ENCODE measurements around the gene SLC25A23.

Gene SLC25A23

GRCh38 chr19:6481541-6482342 lies 22.1 kb upstream of the SLC25A23 start, which contains the start of gene DENND1C:
DENND1C (minus strand) TSS chr19:6481787; CDS start chr19:6481695, 92 bp downstream.
- peak; percentile 43 for DNase-seq

DNA sequence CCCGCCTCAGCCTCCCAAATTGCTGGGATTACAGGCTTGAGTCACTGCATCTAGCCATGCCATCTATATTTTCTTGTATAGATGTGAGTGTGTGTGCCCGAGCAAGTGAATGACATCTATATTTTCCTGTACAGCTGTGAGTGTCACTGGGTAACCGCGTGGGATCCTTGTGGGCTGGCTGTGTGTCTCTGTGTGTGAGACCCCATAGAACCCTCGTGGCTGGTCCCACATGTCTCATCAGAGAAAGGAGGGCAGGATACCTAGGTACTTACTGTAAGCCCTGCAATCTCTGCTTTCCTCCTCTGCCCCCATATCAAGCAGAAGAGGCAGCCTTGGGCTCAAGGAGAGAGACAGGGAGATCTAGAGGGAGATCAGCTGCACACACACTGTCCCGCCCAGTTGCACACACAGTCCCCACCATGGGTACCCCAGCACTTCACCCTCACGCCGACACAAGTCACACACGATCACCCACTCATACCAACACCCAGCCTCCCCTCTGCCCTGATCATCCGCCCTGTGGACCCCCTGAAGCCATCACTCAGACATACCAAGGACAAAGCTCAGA lies 21.3 kb upstream of the SLC25A23 start:
- no peak for DNase-seq

- no peak for DNase-seq
Observed at GRCh38 chr19:6479836-6480398, 20.3 kb upstream of the SLC25A23 start.

- DNase-seq, result no peak
Observed at GRCh38 chr19:6478815-6479214, 19.2 kb upstream of the SLC25A23 start.

GRCh38 chr19:6476896-6477431 lies 17.4 kb upstream of the SLC25A23 start:
- no peak for DNase-seq

- peak; percentile 57 for DNase-seq
Observed at GRCh38 chr19:6476155-6476895, 16.7 kb upstream of the SLC25A23 start.

DNA sequence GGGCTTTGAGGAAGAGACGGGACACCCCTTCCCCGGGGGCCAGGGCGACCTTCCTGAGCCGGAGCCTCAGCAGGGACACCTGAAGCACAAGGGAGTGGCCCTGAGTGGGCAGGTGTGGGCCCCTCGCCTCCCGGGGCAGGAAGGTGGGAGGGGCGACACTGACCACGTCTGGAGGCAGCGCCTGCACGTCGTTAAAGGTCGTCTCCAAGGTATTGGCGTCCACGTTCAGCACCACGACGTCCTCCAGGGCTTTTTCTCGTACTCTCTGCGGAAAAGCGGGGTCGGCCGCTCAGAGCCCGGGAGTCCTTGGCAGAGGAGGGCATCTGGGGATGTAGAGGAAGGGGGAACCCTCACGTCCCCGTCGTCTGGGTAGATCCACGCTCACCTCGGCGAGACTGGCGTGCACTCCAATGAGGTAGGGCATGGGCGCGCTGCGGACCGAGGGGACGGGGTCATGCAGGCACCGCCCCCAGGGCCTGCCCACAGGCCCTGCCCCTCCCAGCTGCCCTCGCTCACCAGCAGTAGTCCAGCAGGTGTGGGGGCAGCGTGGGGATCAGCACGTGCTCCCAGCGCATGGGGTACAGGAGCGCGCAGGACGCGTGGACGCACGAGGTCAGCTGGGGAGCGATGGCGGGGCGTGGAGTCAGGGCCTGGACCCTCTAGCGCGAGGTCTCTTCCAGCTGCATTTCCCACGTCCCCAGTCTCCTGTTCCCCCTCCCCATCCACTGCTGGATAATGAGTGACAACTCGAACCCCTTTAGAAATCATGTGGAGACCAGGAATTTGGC lies 15.9 kb upstream of the SLC25A23 start:
- no peak for DNase-seq

- no peak for DNase-seq
Observed at GRCh38 chr19:6473647-6474046, 14.1 kb upstream of the SLC25A23 start.

GRCh38 chr19:6472713-6473112 lies 13.1 kb upstream of the SLC25A23 start:
- no peak for DNase-seq

DNA sequence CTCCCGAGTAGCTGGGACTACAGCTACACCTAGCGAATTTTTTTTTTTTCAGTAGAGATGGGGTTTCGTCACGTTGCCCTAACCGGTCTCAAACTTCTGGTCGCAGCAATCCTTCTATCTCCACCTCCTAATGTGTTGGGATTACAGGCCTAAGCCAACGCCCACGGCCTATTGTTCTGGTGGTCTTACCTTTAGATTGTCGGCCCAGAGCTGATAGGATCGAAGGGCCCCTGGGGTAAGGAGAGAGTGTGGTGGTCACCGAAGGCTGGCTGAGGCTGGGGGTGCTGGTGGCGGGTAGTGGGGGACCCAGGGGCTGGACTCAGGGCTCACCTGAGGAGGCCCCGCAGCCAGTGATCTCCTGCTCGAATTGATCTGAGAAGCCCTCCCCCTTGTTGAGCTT lies 11.5 kb upstream of the SLC25A23 start:
- no peak for DNase-seq

DNA sequence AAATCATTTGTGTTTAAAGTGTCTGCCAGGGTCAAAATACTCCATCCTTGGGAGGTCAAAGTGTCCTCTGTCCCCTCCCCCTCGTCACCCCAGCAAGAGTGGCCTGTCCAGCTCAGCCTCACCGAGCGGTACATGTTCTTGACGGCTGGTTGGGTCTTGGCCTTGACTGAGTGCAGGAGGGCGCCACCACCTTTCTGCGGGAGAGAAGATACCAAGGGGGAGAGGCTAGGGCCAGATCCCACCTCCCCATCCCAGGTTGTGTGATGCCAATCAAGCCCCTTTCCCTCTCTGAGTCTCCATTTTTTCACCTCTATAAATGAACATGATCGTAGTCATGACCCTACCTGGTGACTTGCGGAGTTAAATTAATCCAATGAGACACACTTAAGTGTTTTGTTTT lies 10.6 kb upstream of the SLC25A23 start:
- no peak for DNase-seq

GRCh38 chr19:6467384-6467783 lies 7.8 kb upstream of the SLC25A23 start:
- no peak for DNase-seq

- DNase-seq, result no peak
Observed at GRCh38 chr19:6466526-6467248, 7.1 kb upstream of the SLC25A23 start.

- DNase-seq, result no peak
Observed at GRCh38 chr19:6465663-6466062, 6.1 kb upstream of the SLC25A23 start.

DNA sequence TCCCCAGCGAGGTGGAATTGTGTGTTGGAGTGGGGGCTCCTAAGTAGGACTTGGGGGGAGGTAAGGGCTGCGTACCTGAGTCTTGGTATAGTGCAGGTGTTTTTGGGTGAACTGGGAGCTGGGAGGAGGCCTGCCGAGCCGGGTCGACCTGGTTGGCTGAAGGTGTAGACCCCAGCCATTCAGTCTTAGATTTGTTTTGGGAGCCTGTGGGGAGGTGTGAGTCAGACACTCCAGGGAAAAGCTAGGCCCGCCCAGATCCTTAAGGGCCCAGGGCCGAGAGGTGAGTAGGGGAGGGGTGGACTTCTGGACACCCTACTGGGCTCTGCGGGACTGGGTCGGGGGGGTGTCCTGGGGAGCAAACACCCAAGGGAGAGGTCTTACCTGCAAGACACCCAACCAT lies 5.4 kb upstream of the SLC25A23 start:
- DNase-seq, result no peak

DNA sequence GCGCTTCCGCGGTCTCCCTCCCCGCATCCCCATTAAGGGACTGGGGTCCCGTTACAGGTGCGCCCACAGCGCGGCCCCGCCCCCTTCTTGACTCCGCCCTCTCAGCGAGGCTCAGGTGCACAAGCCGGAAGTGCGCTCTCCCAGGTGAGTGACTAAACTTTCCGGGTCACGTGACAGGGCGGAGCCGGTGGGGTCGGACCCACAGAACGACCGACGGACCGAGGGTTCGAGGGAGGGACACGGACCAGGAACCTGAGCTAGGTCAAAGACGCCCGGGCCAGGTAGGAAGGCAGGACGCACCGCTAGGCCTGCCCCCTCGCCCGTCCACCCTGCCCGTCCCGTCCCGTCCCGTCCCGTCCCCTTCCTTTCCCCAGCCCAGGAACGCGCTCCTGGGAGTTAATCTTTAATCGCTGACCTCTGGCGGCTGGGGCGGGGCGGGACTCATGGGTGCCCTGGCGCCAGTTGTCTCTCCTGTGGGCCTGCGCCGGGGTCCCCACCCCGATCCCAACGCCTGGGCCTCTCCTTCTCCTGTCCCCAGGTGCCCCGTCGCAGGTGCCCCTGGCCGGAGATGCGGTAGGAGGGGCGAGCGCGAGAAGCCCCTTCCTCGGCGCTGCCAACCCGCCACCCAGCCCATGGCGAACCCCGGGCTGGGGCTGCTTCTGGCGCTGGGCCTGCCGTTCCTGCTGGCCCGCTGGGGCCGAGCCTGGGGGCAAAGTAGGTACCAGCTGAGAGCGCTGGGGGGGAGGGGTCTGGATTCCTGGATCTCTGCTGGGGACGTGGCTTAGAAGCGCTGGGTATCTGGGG lies 4.7 kb upstream of the SLC25A23 start, which contains the start of gene CRB3:
Gene CRB3 (plus strand): TSS at position 202 of the 804 bp plus-strand sequence. CDS start 431 bp downstream, at position 633.
- DNase-seq, result peak; percentile 36

- DNase-seq, result peak; percentile 95
Observed at GRCh38 chr19:6460099-6460884, 700 bp upstream of the SLC25A23 start.

DNA sequence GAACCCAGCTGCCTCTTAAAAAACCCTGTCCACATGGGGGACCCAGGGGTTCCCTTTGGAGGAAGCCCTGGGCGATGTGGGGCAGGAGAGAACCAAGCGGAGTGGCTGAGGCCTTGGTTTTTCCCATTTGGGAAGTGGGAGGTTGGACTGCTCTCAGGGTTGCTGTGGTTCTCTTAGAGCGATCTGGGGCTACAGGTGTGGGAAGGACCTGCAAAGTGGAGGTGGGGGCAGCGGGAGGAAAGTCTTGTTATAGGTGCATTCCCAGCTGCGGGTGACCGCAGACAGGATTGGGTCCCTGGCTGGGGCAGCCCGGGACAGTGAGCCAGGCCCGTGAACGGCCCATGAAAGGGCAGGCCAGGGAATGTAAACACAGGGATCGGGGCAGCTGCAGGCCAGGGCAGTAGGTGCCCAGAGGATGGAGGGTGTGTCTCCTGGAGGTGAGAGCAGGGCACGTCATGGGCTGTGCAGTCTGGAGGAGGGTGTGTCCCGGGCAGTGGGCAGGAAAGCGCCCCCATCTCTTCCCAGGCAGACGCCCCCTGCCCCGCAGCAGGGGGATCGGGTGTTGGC lies 814 bp downstream of the SLC25A23 start:
- DNase-seq, result no peak

DNA sequence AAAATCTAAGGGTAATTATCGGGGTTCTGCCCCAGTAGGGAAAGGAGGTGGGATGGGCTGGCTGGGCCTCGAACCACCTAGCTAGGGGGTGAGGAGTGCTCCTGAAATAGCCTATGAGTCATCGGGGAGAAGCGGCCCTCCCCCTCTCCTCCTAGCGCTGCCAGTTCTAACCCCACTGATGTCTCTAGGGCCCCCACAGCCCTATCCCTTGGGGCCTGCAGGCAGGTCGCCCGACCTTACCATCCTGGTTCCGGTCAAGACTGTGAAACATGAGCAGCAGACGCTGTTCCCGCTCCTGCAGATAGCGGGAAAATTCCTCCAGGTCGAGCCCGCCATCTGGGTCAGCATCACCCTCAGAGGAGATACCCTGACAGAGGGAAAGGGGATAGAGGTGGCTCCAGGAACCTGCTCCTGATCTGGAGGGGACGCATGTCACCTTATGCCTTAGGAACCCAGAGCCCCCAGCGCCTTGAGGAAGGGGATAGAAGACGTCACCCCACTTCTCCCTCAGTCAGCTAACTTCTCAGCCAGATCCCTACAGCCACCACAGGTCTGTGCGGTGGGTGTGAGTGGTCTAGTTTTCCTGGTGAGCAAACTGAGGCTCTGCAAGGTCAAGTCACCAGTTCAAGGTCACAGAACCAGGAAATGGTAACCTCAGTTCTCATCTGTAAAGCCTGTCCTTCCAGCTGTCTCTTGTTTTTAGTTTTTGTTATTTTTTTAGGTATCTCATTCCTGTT lies 1.5 kb downstream of the SLC25A23 start:
- no peak for DNase-seq
